DMS153 treated with DMSO at 0.1 percent for 48 hours (cell line): ENCODE measurements around the gene SLC25A29.

Experiments used
- DNase-seq: peaks from one replicate; lab custom pipeline; 2025; ENCODE audit not compliant: unreplicated experiment; lab: John Stamatoyannopoulos, UW

The SLC25A29 gene

DNA sequence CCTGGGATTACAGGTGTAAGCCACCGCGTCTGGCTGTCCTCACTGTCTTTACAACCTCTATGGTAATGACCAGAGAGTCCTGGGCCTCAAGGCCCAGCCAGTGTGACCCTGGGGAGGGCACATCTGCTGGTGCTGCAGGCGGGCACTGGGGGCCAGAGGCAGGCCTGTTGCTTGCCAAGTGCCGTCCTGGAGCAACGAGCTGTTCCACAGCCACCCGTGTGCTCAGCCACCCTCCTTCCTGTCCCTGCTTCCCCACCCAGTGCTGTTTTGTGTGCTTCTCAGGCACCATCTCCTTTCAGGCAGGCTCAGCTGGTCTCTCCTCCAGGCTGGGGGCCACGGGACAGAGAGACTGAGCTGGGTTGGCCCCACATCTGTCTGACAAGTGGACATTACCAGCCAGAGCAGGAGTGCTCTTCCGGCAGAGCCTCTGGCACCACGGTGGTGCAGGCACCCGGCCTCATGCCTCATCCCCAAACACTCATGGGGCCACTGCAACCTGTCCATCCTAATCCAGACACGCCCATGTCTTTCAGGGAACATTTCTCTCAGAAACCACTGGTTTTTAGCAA lies 25.9 kb upstream of the SLC25A29 start:
- DNase-seq = no peak

DNA sequence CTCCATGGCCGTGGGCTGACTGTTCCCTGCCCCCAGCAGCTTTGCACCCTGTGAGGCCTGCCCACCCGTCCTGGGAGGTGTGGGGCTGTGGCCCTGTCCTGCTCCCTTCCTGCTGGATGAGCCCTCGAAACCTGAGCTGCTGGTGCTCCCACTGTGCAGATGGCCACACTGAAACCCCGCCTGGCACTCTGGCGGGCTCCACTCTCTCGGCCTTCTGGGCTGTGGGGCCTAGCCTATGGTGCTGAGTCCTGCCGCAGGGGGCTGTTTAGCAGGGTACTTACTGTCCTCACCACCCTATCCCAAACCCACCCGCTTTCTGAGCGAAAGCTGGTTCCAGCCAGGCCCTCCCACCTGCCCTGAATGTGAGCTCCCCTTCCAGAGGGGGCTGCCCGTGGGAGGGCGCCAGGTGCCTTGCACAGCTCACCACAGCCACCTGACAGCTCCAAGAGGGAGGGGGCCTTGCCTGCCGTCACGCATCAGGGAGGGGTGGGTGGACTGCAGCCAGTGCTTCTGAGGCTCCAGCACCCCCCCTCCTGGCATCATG lies 24.2 kb upstream of the SLC25A29 start:
- DNase-seq = no peak

DNA sequence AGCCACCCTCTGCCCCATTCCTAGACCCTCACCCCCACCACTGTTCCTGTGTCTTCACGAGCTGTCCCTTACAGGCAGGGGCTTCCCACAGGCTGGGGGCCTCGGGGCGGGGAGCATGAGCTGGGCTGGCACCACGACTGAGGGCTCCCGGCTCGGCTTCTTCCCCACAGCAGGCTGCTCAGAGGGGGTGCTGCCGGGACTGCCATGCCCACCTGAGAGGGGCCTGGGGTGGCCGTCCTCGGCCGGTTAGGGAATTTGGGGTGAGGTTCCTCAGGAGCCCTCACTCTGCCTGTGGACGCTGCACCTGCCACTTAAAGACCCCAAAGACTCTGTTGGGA lies 23.7 kb upstream of the SLC25A29 start:
- no peak for DNase-seq

DNA sequence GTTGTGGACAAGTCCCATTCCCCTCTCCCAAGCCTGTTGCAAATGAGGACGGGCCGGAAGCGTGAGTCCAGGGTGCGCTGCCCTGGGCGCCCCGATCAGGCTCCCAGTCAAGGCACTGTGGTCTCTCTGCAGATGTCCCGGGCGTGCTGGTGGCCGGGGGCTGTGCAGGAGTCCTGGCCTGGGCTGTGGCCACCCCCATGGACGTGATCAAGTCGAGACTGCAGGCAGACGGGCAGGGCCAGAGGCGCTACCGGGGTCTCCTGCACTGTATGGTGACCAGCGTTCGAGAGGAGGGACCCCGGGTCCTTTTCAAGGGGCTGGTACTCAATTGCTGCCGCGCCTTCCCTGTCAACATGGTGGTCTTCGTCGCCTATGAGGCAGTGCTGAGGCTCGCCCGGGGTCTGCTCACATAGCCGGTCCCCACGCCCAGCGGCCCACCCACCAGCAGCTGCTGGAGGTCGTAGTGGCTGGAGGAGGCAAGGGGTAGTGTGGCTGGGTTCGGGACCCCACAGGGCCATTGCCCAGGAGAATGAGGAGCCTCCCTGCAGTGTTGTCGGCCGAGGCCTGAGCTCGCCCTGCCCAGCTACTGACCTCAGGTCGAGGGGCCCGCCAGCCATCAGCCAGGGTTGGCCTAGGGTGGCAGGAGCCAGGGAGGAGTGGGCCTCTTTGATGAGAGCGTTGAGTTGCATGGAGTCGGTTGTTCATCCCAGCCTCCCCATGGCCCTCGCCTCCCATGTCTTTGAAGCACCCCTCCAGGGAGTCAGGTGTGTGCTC lies 23.2 kb upstream of the SLC25A29 start:
- no peak for DNase-seq

DNA sequence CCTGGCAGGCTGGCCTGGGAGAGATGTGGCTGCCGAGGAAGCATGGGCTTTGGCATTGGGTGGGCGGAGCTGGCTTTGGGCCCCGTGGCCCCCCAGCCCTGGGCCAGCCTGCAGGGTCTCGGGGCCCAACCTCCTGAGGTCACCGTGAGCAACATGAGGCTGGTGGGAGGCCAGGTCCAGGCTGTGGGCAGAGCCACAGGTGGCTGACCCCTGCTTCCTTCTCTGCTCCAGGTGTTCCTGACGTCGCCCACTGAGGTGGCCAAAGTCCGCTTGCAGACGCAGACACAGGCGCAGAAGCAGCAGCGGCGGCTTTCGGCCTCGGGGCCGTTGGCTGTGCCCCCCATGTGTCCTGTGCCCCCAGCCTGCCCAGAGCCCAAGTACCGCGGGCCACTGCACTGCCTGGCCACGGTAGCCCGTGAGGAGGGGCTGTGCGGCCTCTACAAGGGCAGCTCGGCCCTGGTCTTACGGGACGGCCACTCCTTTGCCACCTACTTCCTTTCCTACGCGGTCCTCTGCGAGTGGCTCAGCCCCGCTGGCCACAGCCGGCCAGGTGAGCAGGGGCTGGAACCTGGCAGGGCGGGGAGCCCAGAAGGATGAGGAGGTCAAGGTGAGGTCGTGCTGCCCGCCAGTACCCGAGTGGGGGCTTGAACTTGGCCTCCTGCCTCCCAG lies 22.4 kb upstream of the SLC25A29 start:
- no peak for DNase-seq

DNA sequence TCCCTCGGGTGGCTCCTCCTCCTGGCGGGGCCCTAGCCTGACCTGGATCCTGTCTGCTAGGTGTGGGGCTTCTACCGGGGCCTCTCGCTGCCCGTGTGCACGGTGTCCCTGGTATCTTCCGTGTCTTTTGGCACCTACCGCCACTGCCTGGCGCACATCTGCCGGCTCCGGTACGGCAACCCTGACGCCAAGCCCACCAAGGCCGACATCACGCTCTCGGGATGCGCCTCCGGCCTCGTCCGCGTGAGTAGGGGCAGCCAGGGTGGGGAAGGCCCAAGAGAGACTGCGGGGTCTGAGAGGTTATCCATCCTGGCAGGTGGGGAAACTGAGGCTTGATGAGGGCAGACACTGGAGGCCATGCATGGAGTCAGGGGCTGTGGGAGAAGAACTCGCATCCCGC lies 20.9 kb upstream of the SLC25A29 start:
- no peak for DNase-seq

DNA sequence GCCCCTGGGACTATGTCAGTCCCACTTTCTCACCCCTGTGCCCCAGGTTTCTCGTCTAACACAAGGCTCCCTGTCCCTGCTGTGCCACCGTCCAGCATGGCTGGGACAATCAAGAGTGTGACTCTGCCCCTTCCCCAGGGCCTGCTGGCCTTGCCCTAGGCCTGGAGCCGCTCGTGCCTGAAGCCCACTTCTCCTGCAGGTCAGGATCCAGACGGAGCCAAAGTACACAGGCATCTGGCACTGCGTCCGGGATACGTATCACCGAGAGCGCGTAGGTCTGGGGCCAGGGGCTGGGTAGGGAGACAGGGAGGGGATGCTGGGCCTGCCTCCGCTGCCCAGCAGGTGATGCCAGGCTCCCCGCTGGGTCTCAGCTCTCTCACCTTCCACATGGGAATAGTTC lies 19.7 kb upstream of the SLC25A29 start:
- no peak for DNase-seq

DNA sequence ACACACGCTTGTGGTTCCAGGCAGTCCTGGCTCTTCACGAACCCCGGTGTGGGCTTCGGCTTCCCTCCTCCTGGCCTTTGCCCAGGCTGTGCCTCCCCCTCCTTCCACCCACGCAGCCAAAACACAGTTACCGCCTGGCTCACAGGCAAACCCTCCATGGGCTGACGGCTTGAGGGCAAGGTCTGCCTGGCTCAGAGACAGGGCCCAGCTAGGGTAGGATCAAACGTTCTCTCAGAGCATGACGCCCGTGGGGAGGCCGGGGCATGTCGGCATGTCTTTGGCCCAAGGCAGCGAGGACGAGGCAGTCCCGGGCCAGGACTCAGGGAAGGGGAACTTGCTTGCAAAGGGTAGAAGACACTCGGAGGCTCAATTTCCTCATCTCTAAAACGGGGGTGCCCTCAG lies 19.0 kb upstream of the SLC25A29 start:
- DNase-seq = no peak

DNA sequence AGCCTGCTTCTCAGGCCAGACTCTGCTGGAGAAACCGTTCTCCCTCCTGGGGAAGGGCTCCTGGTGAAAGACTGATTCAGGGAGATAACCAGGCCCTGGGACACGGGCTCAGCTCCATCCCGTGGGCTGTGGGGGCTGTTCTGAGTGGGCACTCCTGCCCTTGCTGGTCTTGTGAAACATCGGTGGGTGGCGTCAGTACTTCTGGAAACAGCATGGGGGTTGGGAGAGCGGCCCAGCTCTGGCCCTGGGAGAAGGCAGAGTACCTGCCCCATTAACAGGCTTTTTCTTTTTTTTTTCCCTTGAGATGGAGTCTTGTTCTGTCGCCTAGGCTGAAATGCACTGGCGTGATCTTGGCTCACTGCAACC lies 17.7 kb upstream of the SLC25A29 start:
- DNase-seq = no peak

DNA sequence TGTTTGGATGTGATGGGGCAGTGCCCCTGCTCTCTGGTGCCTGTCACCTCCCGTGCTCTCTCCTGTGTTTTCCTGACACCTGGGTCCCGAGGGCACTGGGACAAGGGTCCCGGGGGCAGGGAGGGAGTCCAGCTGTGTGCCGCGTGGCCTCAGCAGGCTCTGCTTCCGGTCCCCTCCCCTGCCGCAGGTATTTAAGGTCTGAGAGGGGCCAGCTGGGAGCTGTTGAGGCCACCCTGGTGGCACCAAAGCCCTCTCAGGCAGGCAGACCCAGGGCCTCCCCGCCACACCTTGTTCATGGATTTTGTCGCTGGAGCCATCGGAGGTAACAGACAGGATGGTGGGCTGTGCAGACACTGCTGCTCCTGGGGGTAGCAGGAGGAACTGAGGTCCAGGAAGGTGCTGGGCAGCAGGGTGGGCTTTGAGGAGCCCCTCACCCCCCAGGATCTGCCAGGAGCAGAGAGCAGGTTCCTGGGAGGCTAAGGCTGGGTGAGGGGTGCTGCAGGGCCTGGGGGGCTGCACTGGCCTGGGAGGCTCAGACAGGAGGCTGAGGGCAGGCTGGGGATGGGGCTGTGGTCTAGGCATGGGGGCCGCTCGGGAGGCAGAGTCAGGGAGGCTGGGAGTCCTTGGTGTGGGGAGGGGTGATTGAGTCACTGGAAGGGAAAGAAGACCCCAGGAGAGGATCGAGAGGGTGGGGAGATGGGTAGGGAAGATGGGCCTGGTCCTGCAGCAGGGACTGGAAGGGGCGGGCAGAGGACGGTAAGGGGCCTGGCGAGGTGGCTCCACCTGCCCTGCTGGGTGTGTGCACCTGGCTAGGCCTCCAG lies 17.1 kb upstream of the SLC25A29 start, which contains the start of gene SLC25A47:
SLC25A47 (plus strand) TSS at position 219 of the 821 bp plus-strand sequence; CDS start at position 295, 76 bp downstream.
- no peak for DNase-seq

DNA sequence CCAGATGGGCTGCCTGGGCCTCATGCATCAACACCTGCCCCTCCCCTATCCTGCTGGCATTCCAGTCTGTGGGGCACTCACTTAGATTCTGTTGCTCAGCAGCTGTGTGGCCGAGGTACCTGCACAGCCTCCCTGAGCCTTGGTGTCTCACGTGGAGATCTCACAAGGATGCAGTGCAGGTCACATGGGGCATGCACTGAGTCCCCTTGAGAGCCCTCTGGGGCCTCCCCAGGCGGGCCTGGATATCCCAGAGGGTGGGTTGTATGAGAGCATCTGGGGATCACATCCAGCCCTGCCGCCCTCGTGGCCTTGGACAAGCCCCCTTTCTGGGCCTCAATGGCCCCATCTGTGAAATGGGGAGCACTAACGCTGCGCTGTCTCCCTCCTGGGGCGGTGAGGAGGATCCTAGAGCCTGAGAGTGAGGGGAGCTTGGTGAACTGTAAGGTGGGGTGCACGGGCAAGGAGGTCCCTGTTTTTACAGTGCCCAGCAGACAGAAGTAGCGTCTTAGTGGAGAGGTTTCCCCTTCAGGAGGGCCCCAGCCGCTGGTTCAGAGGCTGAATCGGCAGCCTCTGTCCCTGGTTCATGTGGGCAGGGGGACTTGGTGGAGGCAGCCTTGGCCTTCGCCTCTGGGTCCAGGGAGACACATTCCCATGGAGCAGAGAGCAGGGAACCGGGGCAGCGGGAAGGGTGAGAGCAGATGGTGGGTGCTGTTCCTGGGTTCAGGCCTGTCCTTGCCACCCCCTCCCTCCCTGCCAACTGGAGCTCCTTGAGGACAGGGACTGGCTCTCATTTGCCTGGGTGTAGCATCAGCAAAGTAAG lies 16.1 kb upstream of the SLC25A29 start:
- DNase-seq = no peak

DNA sequence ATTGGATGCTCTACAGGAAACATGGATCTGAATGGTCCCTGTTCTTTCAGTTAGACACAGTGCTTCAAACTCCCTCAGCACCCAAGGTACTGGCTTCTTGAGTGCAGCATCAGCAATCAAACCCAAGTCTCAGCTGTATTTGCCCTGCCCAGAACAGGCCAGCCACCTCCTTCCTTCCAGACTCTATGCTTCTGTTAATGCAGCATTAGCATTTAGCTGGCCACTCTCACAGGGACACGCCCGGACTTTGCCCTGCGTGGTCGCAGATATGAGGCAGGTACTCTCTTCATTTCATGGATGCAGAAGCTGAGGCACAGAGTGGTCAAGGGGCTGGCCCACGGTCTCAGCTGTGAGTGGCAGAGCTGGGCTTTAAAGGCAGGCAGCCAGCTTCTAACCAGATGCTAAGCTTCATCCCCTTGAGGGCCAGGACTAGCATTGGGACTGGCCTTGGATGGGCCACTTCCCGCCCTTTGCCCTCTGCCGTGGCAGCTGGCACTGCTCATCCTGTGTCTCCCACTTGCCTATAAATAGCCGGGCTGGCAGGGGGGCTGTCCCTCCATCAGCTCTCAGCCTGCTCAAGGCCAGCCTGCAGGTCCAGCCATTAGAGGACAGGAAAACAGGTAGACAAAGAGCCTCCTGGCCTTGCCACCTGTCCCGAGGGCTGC lies 15.4 kb upstream of the SLC25A29 start:
- DNase-seq = no peak

DNA sequence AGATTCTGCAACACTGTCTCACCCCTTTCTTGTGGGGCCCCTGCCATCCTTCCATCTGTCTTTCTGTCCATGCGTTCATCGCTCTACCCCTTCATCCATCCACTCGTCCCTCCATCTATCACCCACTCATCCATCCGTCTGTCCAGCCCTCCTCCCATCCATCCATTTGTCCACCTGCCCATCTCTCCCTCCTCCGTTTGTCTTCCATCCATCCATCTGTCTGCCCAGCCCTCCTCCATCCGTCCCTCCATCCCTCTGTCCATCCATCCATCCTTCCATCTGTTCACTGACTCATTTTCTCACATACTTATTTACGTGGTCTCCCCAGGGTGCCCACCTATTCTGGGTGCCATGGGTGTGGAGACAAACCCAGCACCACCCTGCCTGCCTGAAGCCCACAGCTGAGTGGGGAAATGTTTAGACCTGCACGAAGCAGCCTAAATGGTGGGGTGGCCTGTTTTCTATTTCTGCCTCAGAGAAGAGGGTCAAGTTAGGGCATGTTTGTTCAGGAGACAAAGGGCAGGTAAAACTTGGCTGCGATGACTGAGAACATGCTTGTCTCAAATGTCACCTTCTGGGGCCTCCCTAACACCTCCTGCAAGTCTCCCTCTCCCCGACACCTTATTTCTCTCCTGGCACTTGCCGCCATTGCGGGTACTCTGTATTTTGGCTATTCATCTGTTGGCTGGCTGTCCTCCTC lies 14.1 kb upstream of the SLC25A29 start:
- no peak for DNase-seq

DNA sequence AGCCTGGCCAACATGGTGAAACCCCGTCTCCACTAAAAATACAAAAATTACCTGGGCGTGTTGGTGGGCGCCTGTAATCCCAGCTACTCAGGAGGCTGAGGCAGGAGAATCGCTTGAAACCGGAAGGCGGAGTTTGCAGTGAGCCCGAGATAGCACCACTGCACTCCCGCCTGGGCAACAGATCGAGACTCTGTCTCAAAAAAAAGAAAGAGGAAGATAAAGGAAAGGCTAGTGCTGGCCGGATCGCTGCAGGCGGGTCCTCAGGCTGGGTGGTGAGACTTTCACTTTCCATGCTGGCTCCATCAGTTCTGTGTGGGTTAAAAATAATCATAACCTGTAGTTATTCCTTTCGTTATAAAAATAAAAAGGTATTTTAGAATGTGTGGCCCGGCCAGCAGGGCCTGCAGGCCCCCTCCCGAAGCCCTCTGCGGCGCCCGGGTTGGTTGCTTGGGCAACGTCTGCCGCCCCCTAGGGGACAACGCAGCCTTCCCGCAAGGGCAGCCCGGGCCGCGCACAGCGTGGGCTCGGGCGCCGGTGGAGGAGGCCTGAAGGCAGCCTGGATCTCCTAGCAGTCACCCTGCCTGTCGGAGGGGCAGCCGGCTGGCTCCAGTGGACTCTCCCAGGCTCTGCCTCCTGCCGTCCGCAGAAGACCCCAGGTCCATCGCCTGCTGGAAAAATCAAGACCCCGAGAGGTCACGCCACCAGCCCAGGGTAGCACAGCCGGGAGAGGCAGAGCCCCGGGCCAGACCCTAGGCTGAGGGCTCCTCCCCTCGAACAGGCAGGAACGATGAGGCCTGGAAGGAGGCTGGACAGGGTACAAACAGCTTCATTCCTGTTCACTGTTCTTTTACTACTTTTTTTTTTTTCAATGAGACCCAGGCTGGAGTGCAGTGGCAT lies 11.9 kb upstream of the SLC25A29 start:
- DNase-seq = no peak

DNA sequence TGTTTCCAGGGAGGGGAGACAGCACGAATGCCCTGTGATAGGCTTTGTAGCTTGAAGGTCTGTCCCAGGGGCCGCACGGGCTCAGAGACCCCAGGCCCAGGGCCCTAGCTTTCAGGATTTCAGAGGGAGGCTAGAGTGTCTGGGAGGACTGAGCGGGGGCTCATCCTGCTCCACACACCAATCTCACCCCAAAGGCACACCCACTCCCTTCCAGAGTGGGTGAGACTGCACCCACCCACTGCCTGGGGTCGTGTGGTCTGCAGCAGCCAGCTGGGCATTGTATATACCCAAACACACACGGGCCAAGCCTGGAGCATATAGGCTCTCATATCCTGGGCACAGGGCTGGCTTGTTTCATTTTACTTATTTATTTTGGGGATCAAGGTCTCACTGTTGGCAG lies 11.1 kb upstream of the SLC25A29 start:
- no peak for DNase-seq

DNA sequence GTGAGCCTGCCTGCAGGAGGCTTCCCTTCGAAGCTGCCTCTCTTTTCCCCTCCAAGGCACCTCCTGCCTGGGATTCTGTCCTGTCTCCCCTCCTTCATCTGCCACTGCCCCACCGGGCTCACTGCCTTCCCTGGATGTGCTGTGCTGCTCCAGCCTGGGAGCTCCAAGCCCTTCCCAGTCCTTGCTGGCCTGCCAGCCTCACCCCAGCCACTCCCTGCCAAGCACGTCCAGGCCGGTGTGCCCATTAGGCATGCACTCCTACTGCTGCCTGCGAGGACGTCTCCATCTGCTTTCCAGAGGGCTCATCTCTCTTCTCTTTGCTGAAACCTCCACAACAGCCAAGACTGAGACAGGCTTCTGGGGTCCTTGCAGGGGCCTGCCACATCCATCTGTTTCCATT lies 8.5 kb upstream of the SLC25A29 start:
- DNase-seq = no peak

DNA sequence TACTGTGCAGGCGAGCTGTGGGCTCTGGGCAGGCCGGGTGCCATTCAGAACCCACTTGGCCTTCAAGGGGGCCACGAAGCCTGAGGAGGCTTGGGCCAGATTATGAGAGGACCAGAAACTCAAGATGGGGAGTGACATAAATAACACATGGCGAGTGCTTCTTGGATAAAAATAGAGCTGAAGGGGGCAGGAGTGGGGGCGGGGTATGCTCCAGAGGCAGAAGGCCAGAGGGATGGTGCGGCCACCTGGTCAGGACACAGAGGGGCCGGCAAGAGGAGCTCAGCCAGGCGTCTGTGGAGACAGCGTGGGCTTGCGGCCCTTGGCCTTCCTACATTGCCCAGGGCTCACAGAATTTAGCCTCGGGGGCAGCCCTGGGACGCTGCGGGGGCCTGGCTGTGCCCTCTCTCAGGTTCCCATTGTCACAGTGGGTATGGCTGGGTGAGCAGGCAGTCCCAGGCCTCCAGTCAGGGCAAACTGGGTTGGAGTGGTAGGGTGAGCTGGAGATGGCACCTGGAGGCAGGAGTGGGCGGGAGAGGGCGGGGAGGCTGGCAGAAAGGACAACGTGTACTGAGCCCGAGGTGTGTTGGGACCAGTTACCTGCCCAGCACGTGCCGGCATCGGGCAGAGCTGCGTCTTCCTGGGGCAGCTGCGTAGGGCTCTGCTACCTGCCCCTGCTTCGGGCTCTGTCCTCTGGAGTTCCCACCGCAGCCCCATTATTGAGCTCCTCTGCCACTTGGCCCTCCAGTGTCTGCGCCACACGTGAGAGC lies 7.4 kb upstream of the SLC25A29 start:
- no peak for DNase-seq
